Gastroesophageal sphincter (tissue), 3 donors: ENCODE measurements around the gene EIF5.

Source experiments
- CTCF ChIP-seq, 4 experiments: fragments of 200-600 bp in 2 of 4; fragments of 450-650 bp in 2 of 4; sonication (generic) in 1 of 4; IDR thresholded peaks; one replicate each; pipeline ENCODE4 v1.5.1; 2017 to 2019; ENCODE audit warnings: antibody characterized with exemption in 4 of 4, mild to moderate bottlenecking in 2 of 4, moderate library complexity in 2 of 4
- EP300 ChIP-seq: sonication (generic); formaldehyde crosslinking; IDR thresholded peaks from one replicate; pipeline ENCODE4 v1.6.1; 2017; ENCODE audit warnings: antibody characterized with exemption, mild to moderate bottlenecking
- POLR2A ChIP-seq, 2 donors: fragments of 450-650 bp; IDR thresholded peaks; one replicate each; pipeline ENCODE4 v1.6.1; 2017; ENCODE audit warnings: antibody characterized with exemption in 2 of 2, mild to moderate bottlenecking in 2 of 2, moderate library complexity in 1 of 2
- POLR2AphosphoS5 ChIP-seq: sonication (generic); formaldehyde crosslinking; IDR thresholded peaks from one replicate; pipeline ENCODE4 v1.6.1; 2017; ENCODE audit warnings: antibody characterized with exemption

DNA sequence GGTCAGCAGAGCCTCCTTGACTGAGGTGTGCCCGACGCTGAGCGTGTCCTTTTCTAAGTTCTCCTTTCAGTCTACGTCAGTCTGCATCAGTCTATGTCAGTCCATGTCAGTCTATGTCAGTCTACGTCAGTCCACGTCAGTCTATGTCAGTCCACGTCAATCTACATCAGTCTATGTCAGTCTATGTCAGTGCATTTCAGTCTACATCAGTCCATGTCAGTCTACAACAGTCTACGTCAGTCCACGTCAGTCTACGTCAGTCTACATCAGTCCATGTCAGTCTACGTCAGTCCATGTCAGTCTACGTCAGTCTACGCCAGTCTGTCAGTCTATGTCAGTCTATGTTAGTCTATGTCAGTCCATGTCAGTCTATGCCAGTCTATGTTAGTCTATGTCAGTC is 15.9 kb downstream of the EIF5 start:
- TF ChIP-seq POLR2AphosphoS5 (no peak), CTCF (IDR thresholded peaks at IDR 0.05) (no peak), EP300 (no peak), POLR2A (IDR thresholded peaks at IDR 0.05) (no peak)
